ENCODE data around the gene F3.

DNA sequence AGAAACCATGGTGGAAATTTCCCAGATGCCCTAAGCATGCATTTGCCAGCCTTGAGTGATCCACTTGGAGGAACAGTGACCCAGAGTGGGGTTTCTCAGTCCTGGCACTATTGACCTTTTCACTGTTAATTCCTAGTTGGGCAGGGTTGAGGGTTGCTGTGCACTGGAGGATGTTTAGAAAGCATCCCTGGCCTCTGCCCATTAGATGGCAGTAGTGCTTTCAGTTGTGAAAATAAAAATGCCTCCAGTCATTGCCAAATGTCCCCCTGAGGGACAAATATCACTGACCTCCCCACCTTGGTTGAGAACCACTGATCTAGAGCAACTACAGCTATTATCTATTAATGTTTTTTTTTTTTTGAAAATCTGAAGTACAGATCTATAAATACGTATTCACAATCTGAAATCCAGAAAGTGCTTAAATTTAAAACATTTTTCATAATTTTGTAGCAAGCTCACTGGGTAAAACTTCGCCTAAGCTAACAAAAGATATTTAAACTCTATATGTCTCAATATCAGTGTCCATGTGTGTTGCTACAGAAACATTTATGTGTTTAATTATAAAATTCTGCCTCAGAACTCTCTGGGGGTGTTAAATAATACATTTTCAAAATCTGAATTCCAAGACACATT, 27.3 kb downstream of the F3 start:
- TF ChIP-seq, protein P1, sequence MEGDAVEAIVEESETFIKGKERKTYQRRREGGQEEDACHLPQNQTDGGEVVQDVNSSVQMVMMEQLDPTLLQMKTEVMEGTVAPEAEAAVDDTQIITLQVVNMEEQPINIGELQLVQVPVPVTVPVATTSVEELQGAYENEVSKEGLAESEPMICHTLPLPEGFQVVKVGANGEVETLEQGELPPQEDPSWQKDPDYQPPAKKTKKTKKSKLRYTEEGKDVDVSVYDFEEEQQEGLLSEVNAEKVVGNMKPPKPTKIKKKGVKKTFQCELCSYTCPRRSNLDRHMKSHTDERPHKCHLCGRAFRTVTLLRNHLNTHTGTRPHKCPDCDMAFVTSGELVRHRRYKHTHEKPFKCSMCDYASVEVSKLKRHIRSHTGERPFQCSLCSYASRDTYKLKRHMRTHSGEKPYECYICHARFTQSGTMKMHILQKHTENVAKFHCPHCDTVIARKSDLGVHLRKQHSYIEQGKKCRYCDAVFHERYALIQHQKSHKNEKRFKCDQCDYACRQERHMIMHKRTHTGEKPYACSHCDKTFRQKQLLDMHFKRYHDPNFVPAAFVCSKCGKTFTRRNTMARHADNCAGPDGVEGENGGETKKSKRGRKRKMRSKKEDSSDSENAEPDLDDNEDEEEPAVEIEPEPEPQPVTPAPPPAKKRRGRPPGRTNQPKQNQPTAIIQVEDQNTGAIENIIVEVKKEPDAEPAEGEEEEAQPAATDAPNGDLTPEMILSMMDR (IDR thresholded peaks at IDR 0.05; ENCODE audit: poor library complexity): peak; percentile 65
- TF ChIP-seq EZH2 (IDR thresholded peaks at IDR 0.05; ENCODE audit: borderline replicate concordance): no peak
